ENCODE measurements around the gene CLN6.
"Not testable (repeated sequence)": the region's sequence is repeated elsewhere in the genome, so short reads cannot be mapped to it uniquely, and the experiment has no call there.

Gene CLN6

DNA sequence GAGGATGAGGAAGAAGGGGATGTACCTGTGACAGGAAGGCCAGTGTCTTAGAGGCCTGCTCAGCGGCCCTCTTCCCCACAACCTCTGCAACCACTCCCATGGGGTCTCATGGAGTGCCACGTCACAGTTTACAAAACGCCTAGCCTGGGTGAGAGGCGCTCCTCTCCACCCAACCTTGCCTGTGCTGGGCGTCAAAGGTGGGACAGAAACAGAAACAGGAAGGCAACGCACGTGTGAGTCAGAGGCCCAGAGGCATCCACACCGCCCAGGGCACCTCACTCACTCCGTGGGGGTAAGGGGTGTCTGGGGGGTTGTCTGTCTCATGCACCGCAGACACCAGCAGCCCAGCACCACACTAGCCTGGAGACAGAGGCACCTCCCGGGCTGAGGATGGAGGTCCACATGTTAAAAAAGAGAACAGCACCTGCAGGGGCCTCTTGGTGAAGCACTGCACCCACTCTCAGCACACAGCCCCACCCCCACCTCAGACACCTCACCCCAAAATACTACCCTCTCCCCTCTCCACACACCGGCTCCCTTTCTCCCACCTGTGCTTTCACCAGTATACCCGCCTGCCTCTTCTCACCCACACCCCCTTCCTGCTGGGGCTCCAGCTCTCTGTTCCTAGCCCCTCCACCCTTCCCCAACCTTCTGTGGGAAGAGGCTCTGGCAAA is 19.7 kb downstream of the CLN6 start:
- DNase-seq = peak; percentile 32
- H3K27me3 Mint-ChIP-seq = no peaks in the 10 kb centered on the region
- peak overlapping the region; percentile 11 for H3K27ac Mint-ChIP-seq
- peak; percentile 80 to 83 for ATAC-seq (replicated peaks)
- peak overlapping the region; percentile 5 to 48 for H3K4me3 Mint-ChIP-seq
- peaks cover 31 to 49% of the 10 kb centered on the region in 2 donors for H3K4me1 Mint-ChIP-seq
- peaks cover 41 to 60% of the 10 kb centered on the region in 2 donors for H3K36me3 Mint-ChIP-seq
- no peaks in the 10 kb centered on the region for H3K9me3 Mint-ChIP-seq

DNA sequence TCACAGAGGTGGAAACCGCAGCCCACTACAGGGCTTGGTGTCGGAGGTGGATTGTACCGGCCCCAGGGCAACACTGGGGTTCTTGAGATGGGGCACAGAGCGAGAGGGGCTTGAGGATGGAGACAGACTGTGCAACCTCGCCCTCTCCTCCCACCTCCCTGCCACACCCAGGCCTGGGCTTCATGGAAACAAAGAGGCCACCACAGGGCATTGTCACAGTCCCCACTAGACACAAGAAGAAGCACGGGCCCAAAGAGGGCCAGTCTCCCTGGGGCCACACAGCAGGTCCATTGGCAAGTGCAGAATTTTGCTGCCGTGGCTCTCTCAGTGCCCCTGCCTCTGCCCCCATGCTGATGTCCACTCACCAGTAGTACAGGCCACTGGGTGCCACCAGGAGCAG is 20.3 kb downstream of the CLN6 start:
- DNase-seq (no peak), ATAC-seq (replicated peaks) (peak in 1 of 2 donors; percentile 9)
- no peak overlapping the region for H3K4me3 Mint-ChIP-seq
- peaks cover 31 to 49% of the 10 kb centered on the region in 2 donors for H3K4me1 Mint-ChIP-seq
- H3K9me3 Mint-ChIP-seq = no peaks in the 10 kb centered on the region
- H3K27ac Mint-ChIP-seq = peak overlapping the region; percentile 11
- peaks cover 43 to 62% of the 10 kb centered on the region in 2 donors for H3K36me3 Mint-ChIP-seq
- H3K27me3 Mint-ChIP-seq = no peaks in the 10 kb centered on the region

DNA sequence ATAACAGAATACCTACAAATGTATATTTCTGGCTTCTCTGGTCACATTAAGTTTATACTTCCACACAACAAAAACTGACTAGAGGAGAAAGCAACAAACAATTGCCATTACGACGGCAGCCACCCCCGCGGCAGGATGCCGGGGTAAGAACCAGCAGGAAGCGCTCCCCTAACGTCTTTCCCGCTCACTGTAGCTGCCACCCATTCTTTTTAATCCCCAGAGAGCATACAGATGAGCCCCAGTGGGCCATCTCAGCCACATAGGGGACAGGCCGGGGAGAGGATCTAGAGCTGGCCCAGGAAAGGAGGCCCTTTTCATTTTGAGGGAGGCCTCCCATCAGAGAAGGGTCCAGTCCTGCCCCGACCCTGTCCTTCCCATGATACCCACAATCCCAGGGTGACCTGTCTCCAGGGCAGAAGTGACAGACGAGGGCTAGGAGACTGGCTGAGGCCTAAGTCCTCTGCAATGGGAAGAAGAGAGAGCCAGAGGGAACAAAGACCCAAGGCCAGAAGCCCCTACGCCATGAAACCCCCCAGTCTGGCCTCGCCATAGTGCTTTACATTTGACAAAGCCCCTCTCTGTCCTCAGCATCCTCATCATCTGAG is 20.8 kb downstream of the CLN6 start:
- peak overlapping the region in 1 of 2 donors; percentile 36 for H3K4me3 Mint-ChIP-seq
- peak; percentile 31 to 40 for ATAC-seq (replicated peaks)
- no peaks in the 10 kb centered on the region for H3K27me3 Mint-ChIP-seq
- H3K27ac Mint-ChIP-seq = peak overlapping the region; percentile 60
- no peak for DNase-seq
- peaks cover 28 to 49% of the 10 kb centered on the region in 2 donors for H3K4me1 Mint-ChIP-seq
- peaks cover 39 to 57% of the 10 kb centered on the region in 2 donors for H3K36me3 Mint-ChIP-seq
- no peaks in the 10 kb centered on the region for H3K9me3 Mint-ChIP-seq

DNA sequence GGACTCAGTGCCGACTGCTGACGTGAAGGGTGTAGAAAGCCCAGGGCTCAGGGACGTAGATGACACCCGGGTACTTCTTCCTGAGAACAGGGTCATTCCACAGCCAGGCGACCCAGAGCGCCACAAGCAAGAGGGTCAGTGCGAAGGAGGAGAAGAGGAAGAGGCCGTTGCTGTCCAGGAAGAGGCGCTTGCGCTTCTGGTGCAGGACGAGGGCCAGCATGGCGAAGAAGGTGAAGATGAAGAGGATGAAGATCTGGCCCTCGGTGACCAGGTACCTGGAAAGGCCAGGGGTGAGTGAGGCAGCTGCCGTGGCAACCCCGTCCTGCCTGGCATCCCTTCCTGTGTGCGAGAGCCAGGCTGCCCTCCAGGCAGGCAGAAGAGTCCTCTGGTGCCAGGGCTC is 21.4 kb downstream of the CLN6 start:
- Mint-ChIP-seq H3K36me3 (peaks cover 37 to 55% of the 10 kb centered on the region in 2 donors), H3K4me1 (peaks cover 27 to 49% of the 10 kb centered on the region in 2 donors), H3K27ac (no peak overlapping the region), H3K9me3 (no peaks in the 10 kb centered on the region), H3K4me3 (peak overlapping the region in 1 of 2 donors; percentile 23), H3K27me3 (no peaks in the 10 kb centered on the region)
- ATAC-seq (replicated peaks) (no peak), DNase-seq (no peak)

DNA sequence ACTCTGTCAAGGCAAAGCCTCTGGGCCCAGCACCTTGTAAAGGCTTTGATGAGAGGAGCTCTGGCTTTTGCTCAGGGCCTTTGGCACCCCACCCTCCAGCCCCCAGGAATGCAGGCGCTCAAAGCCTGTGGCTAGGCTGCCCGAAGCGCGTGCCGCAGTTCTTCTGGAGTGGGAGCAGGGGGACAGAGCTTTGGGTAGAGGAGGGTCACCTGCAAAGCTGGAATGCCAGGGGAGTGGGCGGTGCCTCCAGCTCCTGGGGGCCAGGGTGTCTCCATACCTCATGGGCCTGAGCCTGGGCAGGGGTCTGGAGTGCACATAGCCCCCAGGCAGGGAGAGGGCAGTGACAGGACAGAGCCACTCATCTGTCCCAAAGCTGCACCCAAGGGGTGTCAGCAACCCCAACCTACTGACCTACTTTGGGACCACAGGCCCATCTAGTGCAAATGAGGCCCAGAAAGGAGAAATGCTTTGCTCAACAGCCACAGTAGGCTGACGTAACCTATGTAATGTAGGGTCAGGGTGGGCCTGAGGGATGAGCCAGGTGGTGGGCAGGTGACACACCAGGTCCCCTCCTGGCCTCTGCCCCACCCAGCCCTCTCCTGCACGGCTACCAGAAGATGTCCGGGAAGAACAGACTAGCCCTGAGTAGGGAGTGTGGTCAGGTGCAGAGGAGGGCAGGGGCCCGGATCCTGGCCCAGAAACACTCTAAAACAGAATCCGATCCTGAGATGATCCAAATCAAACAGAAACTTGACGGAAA is 22.2 kb downstream of the CLN6 start:
- Mint-ChIP-seq H3K4me3 (no peak overlapping the region), H3K4me1 (peaks cover 27 to 49% of the 10 kb centered on the region in 2 donors), H3K27ac (no peak overlapping the region), H3K36me3 (peaks cover 37 to 55% of the 10 kb centered on the region in 2 donors), H3K27me3 (no peaks in the 10 kb centered on the region), H3K9me3 (no peaks in the 10 kb centered on the region)
- ATAC-seq (replicated peaks) (no peak), DNase-seq (no peak)

DNA sequence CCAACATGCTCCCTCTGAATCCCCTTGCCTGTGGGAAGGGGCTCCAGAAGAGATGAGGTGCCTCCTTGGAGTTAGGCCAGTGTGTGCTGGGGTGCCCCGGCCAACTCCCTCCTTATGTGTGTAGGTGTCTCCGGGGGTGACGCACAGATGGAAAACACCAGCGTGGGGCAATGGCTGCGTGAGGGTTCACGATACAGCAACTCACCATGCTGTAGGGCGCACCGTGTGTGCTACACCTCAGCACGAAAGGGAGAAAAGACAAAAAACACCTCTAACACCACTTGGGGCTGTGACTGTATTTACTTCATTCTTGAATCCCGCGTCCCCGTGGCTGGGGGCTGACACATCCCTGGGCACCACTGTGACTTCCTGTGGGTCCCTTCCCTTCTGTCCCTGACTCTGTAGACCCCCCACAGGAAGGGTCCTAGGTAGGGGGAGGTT is 22.8 kb downstream of the CLN6 start:
- DNase-seq (no peak), ATAC-seq (replicated peaks) (no peak)
- Mint-ChIP-seq H3K4me1 (peaks cover 27 to 49% of the 10 kb centered on the region in 2 donors), H3K4me3 (no peak overlapping the region), H3K27ac (no peak overlapping the region), H3K9me3 (no peaks in the 10 kb centered on the region), H3K27me3 (no peaks in the 10 kb centered on the region), H3K36me3 (peaks cover 32 to 50% of the 10 kb centered on the region in 2 donors)

DNA sequence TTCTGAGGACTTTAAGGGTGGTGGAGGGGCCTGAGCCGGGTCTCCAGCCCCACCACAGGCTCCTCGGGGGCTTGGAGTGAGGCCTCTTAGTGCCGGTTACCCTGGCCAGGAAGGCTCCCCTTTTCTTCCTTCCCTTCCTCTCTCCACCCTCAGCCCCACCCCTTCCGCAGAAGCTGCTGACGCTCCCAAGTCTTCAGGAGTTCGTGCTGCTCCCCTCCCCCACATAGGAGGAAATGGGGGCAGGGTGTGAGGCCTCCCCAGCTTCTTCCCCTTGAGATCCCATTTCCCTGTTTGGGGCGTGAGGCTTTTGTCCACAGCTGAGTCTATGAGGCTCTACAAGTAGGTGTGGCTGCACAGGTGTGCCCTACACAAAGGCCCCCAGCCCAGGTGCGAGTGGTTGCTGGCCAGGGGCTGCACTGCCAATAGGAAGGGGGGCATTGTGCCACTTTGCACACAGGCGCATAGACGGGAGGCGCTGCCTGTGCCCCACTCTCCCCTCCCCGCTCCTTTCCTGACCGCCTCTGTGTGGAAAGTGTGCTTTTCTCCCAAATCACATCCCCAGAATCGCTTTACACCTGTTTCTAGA is 23.5 kb downstream of the CLN6 start:
- Mint-ChIP-seq H3K4me1 (peaks cover 27 to 43% of the 10 kb centered on the region in 2 donors), H3K4me3 (peak overlapping the region in 1 of 2 donors; percentile 46), H3K36me3 (peaks cover 30 to 43% of the 10 kb centered on the region in 2 donors), H3K27ac (peak overlapping the region; percentile 71), H3K9me3 (no peaks in the 10 kb centered on the region), H3K27me3 (no peaks in the 10 kb centered on the region)
- ATAC-seq (replicated peaks) = no peak
- no peak for DNase-seq

DNA sequence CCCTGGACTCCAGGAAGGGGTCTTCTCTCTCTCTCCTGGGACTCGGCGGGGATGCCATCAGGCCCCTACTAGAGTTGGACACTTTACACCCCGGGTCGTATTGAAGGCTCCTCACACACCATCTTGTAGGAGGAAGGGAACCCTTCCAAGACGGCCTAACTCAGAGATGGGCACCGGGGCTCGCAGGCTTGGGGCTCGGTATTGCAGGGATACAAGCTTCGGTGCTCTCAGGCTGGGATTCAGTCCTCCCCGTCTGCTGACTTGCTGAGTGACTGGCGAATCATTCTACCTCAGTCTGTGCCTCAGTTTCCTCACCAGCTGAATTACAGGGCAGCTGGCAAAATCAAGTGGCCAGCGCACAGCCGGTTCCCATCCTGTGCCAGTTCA is 24.0 kb downstream of the CLN6 start:
- H3K36me3 Mint-ChIP-seq = peaks cover 30 to 38% of the 10 kb centered on the region in 2 donors

DNA sequence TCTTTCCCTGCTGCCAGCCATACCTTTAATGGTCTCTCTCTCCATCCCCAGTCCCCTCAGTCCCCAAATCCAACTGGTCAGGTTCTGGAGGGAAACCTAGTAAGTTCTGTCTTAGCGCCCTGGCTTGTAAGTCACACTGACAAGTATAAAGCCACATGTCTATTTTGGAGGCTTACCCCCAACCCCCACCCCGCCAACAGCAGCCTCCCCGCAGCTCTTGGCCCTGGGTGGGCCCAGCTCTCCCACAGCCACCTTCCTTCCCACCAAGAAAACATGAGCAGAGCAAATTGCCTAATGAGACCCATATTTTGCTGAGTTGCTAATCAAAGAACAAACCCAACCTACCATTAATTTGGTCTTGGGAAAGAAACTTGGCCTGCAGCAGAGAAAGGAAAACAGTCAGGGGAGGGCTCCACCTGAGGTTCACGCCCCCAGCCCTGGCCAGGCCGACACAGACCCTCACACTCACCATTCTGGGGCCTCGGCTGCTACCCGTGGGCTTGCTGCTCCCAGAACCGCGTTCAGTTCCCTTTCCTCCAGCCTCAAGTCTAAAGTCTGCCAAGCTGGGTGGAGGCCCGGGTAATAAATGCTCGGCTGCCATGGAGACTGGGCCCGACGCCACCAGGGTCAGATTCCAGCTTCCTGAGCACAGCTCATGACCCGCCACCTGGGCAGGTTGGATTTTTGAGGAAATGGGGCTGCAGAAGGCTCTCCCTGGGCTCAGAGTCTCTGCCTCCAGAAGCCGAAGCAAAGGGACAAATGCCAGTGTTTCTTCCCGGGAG is 24.6 kb downstream of the CLN6 start, which contains the start of gene CALML4:
Gene CALML4 (minus strand): TSS at position 557 of the 782 bp plus-strand sequence. CDS start 85 bp downstream, at position 472.
- Mint-ChIP-seq H3K4me1 (peaks cover 24 to 32% of the 10 kb centered on the region in 2 donors), H3K27ac (no peak within 1 kb of the TSS), H3K36me3 (peaks cover 29 to 35% of the 10 kb centered on the region in 2 donors), H3K9me3 (no peaks in the 10 kb centered on the region), H3K4me3 (peak within 1 kb of the TSS in 1 of 2 donors; percentile 46), H3K27me3 (no peaks in the 10 kb centered on the region)
- DNase-seq = no peak
- no peak for ATAC-seq (replicated peaks)

More for the DNA sequence above, 24.0 kb downstream of the CLN6 start:
- H3K27ac Mint-ChIP-seq = no peak overlapping the region
- peaks cover 27 to 38% of the 10 kb centered on the region in 2 donors for H3K4me1 Mint-ChIP-seq
- no peak for DNase-seq
- H3K4me3 Mint-ChIP-seq = no peak overlapping the region
- no peaks in the 10 kb centered on the region for H3K27me3 Mint-ChIP-seq
- ATAC-seq (replicated peaks) = no peak
- no peaks in the 10 kb centered on the region for H3K9me3 Mint-ChIP-seq

DNA sequence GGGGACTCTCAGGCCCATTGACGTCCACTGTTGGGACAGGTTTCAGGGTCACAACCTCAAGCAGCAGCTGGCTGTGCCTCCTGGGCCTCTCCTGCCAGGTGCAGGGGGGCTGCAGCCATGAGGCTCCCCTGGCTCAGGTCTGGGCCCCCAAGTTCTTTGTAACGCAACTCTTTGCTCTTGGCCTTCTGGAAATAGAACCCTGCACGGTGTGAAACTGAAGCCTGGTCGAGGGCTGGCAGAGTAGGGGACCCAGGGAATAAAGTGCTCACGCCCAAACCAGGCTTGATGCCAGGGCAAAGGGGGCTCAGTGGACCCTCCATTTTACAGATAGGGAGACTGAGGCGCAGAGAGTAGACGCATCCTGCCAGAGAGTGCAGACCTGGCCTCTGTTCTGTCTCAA is 25.2 kb downstream of the CLN6 start:
- ATAC-seq (replicated peaks) (no peak), DNase-seq (no peak)
- Mint-ChIP-seq H3K4me1 (peaks cover 19 to 26% of the 10 kb centered on the region in 2 donors), H3K36me3 (peaks cover 24 to 35% of the 10 kb centered on the region in 2 donors), H3K27me3 (no peaks in the 10 kb centered on the region), H3K27ac (no peak overlapping the region), H3K9me3 (no peaks in the 10 kb centered on the region), H3K4me3 (no peak overlapping the region)

DNA sequence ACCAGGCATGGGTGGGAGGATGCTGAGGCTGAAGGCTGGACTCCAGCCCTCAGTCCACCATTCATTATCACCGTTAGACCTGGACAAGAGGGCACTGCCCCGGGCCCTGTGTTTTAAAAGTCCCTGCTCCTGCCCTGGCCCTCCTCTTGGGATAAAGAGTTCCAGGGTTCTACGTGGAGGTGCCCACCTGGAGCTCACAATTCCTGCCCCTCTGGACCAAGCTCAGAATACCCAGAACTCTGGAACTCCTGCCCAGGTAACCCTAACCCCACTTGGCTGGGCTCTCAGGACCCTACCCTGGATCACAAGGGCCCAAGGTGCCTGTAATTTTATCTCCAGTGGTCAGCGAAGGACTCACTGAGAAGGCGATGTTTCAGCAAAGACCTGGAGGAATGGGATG is 25.6 kb downstream of the CLN6 start:
- Mint-ChIP-seq H3K4me1 (peaks cover 16 to 22% of the 10 kb centered on the region in 2 donors), H3K27me3 (no peaks in the 10 kb centered on the region), H3K9me3 (no peaks in the 10 kb centered on the region), H3K27ac (no peak overlapping the region), H3K4me3 (no peak overlapping the region), H3K36me3 (peaks cover 24 to 34% of the 10 kb centered on the region in 2 donors)
- ATAC-seq (replicated peaks) (no peak), DNase-seq (no peak)

DNA sequence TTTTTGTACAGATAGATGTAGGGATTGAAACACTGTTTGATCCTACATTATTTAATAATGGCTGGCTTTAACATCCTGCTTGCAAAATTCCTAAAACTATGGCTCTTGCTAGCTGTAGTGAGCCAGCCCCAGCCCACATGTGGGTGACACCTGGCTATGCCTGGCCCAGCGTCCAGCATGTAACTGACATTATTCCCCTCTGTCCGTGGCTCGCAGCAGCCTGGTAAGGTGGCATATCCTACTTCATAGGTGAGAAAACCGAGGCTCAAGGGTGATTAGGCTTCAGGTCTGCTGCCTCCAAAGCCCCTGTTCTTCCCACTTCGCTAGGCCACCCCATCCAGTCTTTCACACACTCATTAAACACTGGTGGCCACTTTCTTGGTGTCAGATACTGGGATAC is 26.0 kb downstream of the CLN6 start:
- H3K27ac Mint-ChIP-seq = no peak overlapping the region
- H3K4me1 Mint-ChIP-seq = peaks cover 12 to 18% of the 10 kb centered on the region in 2 donors
- peaks cover 19 to 30% of the 10 kb centered on the region in 2 donors for H3K36me3 Mint-ChIP-seq
- H3K27me3 Mint-ChIP-seq = no peaks in the 10 kb centered on the region
- DNase-seq (no peak), ATAC-seq (replicated peaks) (no peak)
- no peaks in the 10 kb centered on the region for H3K9me3 Mint-ChIP-seq
- H3K4me3 Mint-ChIP-seq = no peak overlapping the region

DNA sequence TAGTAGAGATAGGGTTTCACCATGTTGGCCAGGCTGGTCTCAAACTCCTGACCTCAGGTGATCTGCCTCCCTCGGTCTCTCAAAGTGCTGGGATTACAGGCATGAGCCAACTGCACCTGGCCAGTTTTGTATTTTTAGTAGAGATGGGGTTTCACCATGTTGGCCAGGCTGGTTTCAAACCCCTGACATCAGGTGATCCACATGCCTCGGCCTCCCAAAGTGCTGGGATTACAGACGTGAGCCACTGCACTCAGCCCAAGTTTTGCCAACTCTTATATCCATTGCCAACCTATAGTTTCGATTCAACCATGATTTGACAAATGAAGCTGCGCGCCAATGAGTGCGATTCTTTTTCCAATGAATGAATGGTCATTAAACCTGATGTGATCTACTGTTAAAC is 26.5 kb downstream of the CLN6 start:
- H3K27me3 Mint-ChIP-seq; ATAC-seq (replicated peaks); DNase-seq; H3K27ac Mint-ChIP-seq; H3K9me3 Mint-ChIP-seq; H3K4me3 Mint-ChIP-seq: not testable (repeated sequence)
- Mint-ChIP-seq H3K36me3 (peaks cover 19 to 28% of the 10 kb centered on the region in 2 donors), H3K4me1 (peaks cover 10 to 13% of the 10 kb centered on the region in 2 donors)

Data from stimulated activated naive B cell treated with anti-CD40 and anti-IgM and Interleukin-4, amounts not matched to agents 10 μg/mL and 1 μg/mL and 100 μg/mL, for 72 hours (primary cell).